Measurements from ENCODE around the gene CBFA2T3. TPM values are rescaled to one million over a fixed set of nuclear protein-coding genes. Genes with fewer than 3 reads are reported as not detected.
A peak's percentile ranks its signal among the peaks of the same experiment; 100 is the strongest.

The CBFA2T3 gene
- total and polyA plus RNA-seq, 2 donors (not counting 1 experiment from before 2014, with no cell fraction given) = 40.8 to 58.3 TPM

DNA sequence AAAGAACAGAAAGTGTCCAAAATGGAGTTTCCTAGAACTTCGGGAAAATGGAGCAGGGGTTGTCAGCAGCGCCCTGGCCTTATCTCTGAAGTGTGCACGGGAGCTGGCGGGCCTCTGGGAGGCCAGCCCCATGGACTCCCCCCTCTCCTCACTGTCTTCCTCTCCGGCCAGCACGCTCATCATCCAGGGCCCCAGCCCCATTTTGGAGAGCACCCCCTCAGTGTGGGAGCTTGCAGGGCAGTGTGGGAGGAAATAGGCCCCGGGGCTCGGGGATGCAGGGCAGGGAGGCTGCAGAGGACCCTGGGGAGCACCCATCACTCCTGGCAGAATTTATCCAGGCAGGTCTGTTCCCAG, 105.7 kb downstream of the CBFA2T3 start:
- no peak overlapping the region for H3K27ac Mint-ChIP-seq
- WGBS (ENCODE audit: insufficient coverage) = 20% methylated on average over 4 of the region's 8 CpGs

More for the DNA sequence above, 105.7 kb downstream of the CBFA2T3 start:
- Histone ChIP-seq H3K27me3 (replicated peaks in 1 of 4; ENCODE audit: control extremely low read depth in 1 of 4, control insufficient read depth in 3 of 4, insufficient read depth in 4 of 4, low read length in 3 of 4) (peaks cover 0 to 34% (median 4%) of the 10 kb centered on the region in 4 experiments), H3K27ac (ENCODE audit: low read length in 2 of 2) (no peak overlapping the region), H2AFZ (ENCODE audit: insufficient read depth, low read depth, low read length, poor library complexity, severe bottlenecking) (no peak overlapping the region), H3K79me2 (ENCODE audit: control insufficient read depth, insufficient read depth, low read length) (no peaks in the 10 kb centered on the region), H3K9ac (ENCODE audit: low read length) (peak overlapping the region; percentile 1), H3K4me3 (ENCODE audit: control extremely low read depth in 1 of 5, extremely low read depth in 1 of 5, insufficient read depth in 1 of 5, low read depth in 2 of 5, low read length in 4 of 5) (peak overlapping the region in 1 of 5 experiments; percentile 29), H3K36me3 (replicated peaks in 1 of 2; ENCODE audit: control extremely low read depth in 1 of 2, control insufficient read depth in 1 of 2, extremely low read depth in 1 of 2, insufficient read depth in 2 of 2, low read length in 1 of 2) (peaks cover 0 to 15% of the 10 kb centered on the region in 2 experiments), H3K4me1 (ENCODE audit: control insufficient read depth in 2 of 2, insufficient read depth in 2 of 2, low read length in 2 of 2) (peaks cover 13 to 19% of the 10 kb centered on the region in 2 donors), H3K9me3 (ENCODE audit: control extremely low read depth in 1 of 3, control insufficient read depth in 2 of 3, insufficient read depth in 1 of 3, low read length in 2 of 3) (peaks cover 0 to 7% (median 0%) of the 10 kb centered on the region in 3 donors), H3K4me2 (replicated peaks; ENCODE audit: low read depth, low read length, poor library complexity, severe bottlenecking) (peak overlapping the region; percentile 53), H4K20me1 (ENCODE audit: control insufficient read depth, insufficient read depth, low read length, poor library complexity, severe bottlenecking) (peaks cover 36% of the 10 kb centered on the region)
- no peak for TF ChIP-seq EZH2 (IDR thresholded peaks at IDR 0.05; ENCODE audit: borderline replicate concordance, insufficient read depth, low read depth, low read length, poor library complexity, severe bottlenecking)
- TF ChIP-seq, protein P1, sequence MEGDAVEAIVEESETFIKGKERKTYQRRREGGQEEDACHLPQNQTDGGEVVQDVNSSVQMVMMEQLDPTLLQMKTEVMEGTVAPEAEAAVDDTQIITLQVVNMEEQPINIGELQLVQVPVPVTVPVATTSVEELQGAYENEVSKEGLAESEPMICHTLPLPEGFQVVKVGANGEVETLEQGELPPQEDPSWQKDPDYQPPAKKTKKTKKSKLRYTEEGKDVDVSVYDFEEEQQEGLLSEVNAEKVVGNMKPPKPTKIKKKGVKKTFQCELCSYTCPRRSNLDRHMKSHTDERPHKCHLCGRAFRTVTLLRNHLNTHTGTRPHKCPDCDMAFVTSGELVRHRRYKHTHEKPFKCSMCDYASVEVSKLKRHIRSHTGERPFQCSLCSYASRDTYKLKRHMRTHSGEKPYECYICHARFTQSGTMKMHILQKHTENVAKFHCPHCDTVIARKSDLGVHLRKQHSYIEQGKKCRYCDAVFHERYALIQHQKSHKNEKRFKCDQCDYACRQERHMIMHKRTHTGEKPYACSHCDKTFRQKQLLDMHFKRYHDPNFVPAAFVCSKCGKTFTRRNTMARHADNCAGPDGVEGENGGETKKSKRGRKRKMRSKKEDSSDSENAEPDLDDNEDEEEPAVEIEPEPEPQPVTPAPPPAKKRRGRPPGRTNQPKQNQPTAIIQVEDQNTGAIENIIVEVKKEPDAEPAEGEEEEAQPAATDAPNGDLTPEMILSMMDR (IDR thresholded peaks at IDR 0.05) = no peak
- CTCF ChIA-PET = interaction anchor here (0.7 kb wide), 1 partner anchor 53 kb away, joined by 3 read pairs; no protein-coding TSS in a partner anchor
- DNase-seq (no peak), ATAC-seq (ENCODE audit: low read depth) (no peak)
- POLR2A ChIA-PET = no interaction called here
- peaks cover 10% of the 10 kb centered on the region for H3K27me3 Mint-ChIP-seq
- intact Hi-C loops (cut with micrococcal nuclease) = no loop called here
- peaks cover 11% of the 10 kb centered on the region for H3K4me1 Mint-ChIP-seq
- peak overlapping the region; percentile 54 for H3K4me3 Mint-ChIP-seq
- H3K9me3 Mint-ChIP-seq (ENCODE audit: insufficient read depth) = no peaks in the 10 kb centered on the region

Measured in B cell (primary cell).